HG02943 (cell line): Measurements from ENCODE around the gene C17orf50.
A peak's percentile ranks its signal among the peaks of the same experiment; 100 is the strongest.

ENCODE experiments used
- ATAC-seq: cut with Tn5 transposase; IDR thresholded peaks from one replicate; pipeline ENCODE4 v1.9.1; 2021; ENCODE audit warnings: mild to moderate bottlenecking, low read depth, moderate library complexity; ENCODE audit not compliant: unreplicated experiment

Gene C17orf50

GRCh38 chr17:35808240-35808961 is 47.7 kb downstream of the C17orf50 start:
- peak; percentile 1 for ATAC-seq

GRCh38 chr17:35808962-35809854 is 48.5 kb downstream of the C17orf50 start, which contains the start of gene TAF15:
TSS of gene TAF15 (plus strand) at chr17:35809484. CDS start at chr17:35809570, 86 bp downstream.
- peak; percentile 94 for ATAC-seq

GRCh38 chr17:35809855-35810461 is 49.3 kb downstream of the C17orf50 start:
- no peak for ATAC-seq

GRCh38 chr17:35811759-35812158 is 51.1 kb downstream of the C17orf50 start:
- ATAC-seq, result no peak

DNA sequence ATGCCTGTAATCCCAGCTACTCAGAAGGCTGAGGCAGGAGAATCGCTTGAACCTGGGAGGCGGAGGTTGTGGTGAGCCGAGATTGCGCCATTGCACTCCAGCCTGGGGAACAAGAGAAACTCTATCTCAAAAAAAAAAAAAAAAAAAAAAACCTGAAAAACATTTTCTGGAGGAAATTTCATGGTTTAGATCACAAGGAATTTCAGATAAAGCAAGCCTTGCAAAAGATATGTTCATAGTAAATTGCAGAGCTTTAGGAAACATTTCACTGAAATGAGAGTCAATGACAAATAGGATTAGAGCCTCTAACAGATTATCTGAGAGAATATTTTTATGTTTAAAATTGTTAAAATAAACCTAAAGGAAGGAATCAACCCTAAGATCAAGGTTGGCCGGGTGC is 51.8 kb downstream of the C17orf50 start:
- ATAC-seq, result no peak
